Fibroblast of lung (primary cell): Measurements from ENCODE around the gene EDDM3A.

Source experiments
- EZH2 ChIP-seq: IDR thresholded peaks from 2 replicates; pipeline ENCODE4 v1.5.1; 2012; ENCODE audit warnings: low read length, control low read depth, mild to moderate bottlenecking; ENCODE audit errors: missing control alignments
- TF ChIP-seq, protein P1 (sequence below), 2 donors: IDR thresholded peaks in 1 of 2; conservative IDR thresholded peaks in 1 of 2; 1 replicate in 1 of 2; 2 replicates in 1 of 2; pipeline ENCODE4 v1.5.1; 2011 to 2012; ENCODE audit warnings: low read length in 2 of 2, control low read depth in 1 of 2, inconsistent platforms in 1 of 2, low read depth in 1 of 2, mild to moderate bottlenecking in 1 of 2

DNA sequence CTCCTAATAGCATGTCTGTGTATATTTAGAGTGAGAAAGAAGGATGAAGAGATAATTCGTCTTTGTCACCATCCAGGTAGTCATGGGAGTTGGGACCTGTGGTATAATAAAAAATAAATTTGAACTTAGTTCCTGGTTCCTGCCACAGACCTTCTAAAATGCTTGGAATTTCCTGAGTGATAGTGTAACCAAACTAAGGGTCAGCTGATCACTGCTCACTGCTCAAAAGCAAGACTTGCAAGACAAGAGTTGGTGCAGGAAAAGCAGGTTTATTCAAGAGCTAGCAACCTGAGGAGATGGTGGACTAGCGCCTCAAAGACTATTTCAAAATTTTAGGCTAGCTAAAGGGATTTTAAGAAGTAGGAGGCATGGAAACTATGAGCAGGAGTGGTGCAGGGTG is 38.1 kb upstream of the EDDM3A start:
- TF ChIP-seq, protein P1, sequence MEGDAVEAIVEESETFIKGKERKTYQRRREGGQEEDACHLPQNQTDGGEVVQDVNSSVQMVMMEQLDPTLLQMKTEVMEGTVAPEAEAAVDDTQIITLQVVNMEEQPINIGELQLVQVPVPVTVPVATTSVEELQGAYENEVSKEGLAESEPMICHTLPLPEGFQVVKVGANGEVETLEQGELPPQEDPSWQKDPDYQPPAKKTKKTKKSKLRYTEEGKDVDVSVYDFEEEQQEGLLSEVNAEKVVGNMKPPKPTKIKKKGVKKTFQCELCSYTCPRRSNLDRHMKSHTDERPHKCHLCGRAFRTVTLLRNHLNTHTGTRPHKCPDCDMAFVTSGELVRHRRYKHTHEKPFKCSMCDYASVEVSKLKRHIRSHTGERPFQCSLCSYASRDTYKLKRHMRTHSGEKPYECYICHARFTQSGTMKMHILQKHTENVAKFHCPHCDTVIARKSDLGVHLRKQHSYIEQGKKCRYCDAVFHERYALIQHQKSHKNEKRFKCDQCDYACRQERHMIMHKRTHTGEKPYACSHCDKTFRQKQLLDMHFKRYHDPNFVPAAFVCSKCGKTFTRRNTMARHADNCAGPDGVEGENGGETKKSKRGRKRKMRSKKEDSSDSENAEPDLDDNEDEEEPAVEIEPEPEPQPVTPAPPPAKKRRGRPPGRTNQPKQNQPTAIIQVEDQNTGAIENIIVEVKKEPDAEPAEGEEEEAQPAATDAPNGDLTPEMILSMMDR (conservative IDR thresholded peaks at IDR 0.05 in 1 of 2, IDR thresholded peaks at IDR 0.05 in 1 of 2; ENCODE audit: low read depth in 1 of 2, low read length in 2 of 2) = no peak
- no peak for TF ChIP-seq EZH2
